WI38 (cell line): ENCODE results near the gene COL16A1.

ENCODE experiments used
- H3K4me3 ChIP-seq: 2 replicates; pipeline ENCODE4 v1.5.1; 2011; ENCODE audit warnings: low read depth, mild to moderate bottlenecking, control low read depth, low read length
- TF ChIP-seq, protein P1 (sequence below): IDR thresholded peaks from 2 replicates; pipeline ENCODE4 v1.5.1; 2012; ENCODE audit warnings: low read depth, mild to moderate bottlenecking, control low read depth, low read length

The COL16A1 gene

DNA sequence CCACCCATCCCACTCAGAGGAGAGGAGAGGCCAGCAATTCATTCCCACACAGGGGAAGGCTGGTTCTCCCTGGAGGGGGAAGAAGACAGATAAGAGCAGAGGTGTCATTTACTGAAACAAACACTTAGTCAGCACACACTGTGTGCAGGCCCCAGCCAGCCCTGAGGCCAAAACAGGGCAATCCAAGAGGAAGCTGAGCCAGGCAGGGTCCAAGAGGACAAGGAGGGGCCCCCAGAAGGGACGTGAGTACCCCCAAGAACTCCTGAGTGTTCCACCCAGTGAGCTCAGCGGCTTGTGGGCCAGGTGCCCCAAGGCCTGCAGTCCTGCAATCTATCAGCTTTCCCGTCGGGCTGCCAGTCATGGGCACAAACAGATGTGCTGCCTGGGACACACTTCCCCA is 44.5 kb upstream of the COL16A1 start:
- TF ChIP-seq, protein P1, sequence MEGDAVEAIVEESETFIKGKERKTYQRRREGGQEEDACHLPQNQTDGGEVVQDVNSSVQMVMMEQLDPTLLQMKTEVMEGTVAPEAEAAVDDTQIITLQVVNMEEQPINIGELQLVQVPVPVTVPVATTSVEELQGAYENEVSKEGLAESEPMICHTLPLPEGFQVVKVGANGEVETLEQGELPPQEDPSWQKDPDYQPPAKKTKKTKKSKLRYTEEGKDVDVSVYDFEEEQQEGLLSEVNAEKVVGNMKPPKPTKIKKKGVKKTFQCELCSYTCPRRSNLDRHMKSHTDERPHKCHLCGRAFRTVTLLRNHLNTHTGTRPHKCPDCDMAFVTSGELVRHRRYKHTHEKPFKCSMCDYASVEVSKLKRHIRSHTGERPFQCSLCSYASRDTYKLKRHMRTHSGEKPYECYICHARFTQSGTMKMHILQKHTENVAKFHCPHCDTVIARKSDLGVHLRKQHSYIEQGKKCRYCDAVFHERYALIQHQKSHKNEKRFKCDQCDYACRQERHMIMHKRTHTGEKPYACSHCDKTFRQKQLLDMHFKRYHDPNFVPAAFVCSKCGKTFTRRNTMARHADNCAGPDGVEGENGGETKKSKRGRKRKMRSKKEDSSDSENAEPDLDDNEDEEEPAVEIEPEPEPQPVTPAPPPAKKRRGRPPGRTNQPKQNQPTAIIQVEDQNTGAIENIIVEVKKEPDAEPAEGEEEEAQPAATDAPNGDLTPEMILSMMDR, result no peak

DNA sequence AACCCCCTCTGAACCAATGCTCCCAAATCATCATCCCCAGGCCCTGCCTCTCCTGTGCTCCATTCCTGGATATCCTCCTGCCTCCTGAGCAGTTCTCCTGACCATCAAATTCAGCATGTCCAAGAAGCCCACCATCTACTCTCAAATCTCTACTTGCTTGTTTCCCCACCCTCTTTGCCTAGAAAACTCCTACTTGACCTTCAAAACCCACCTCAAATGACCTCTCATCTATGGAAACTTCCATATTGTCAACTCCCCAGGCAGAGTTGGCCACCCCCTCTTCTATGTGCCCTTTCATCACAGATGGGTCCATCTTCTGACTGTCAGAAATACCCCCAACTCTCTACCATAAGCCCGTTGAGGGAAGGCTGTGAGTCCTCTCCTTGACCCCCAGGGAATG is 43.5 kb upstream of the COL16A1 start:
- TF ChIP-seq, protein P1, result no peak
- H3K4me3 ChIP-seq, result no peak overlapping the region

More for the DNA sequence above, 44.5 kb upstream of the COL16A1 start:
- no peak overlapping the region for H3K4me3 ChIP-seq

DNA sequence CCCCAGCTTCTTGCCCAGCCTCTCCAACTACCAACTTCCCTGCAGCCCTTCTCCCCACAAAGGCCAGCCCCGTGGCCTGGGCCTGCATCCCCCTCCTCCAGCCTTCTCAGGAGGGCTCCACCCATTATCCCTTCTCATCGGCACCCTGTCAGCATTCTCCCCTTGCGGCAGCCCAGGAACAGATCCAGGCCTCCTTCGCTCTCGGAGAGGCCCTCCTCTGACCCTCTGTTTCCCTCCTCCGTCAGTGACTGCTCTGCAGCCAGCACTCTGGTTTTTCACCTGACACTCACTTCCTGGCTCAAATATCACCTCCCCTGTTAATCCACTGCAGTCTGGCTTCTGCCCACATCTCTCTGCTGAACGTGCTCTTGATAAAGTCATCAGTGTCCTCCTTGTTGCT is 42.9 kb upstream of the COL16A1 start:
- TF ChIP-seq, protein P1, result no peak
- no peak overlapping the region for H3K4me3 ChIP-seq

DNA sequence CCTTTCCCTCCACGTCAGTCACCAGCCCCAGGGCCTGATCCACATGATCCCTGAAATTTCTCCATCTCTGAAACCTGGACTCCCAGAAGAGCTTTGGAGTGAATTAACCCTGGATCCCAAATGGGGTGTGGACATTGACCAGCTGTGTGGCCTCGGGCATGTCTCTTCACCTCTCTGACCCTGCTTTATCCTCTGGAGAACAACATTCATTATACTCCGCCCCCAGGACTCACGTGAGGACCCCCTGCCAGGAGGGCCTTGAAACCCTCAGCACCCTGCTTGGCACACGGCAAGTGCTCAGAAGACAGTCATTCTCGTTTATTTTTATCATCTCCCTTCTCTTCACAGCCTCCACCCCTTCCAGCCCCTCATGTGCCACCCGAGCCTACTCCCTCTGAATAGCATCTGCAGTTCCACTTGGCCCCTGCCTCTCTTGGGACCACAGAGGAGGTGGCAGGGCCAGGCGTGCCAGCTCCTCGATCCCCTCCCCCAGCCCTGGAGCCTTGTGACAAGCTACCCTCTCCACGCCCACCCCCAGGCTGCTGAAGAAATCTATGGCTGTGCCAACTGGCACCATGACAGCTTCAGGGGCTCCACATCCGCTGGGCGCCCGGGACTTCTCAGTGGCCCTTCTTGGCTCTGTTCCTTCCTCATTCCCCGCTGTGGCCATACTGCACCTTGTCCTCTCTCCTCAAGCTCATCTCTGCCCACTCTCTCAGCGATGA is 42.3 kb upstream of the COL16A1 start:
- no peak overlapping the region for H3K4me3 ChIP-seq
- TF ChIP-seq, protein P1, result no peak

DNA sequence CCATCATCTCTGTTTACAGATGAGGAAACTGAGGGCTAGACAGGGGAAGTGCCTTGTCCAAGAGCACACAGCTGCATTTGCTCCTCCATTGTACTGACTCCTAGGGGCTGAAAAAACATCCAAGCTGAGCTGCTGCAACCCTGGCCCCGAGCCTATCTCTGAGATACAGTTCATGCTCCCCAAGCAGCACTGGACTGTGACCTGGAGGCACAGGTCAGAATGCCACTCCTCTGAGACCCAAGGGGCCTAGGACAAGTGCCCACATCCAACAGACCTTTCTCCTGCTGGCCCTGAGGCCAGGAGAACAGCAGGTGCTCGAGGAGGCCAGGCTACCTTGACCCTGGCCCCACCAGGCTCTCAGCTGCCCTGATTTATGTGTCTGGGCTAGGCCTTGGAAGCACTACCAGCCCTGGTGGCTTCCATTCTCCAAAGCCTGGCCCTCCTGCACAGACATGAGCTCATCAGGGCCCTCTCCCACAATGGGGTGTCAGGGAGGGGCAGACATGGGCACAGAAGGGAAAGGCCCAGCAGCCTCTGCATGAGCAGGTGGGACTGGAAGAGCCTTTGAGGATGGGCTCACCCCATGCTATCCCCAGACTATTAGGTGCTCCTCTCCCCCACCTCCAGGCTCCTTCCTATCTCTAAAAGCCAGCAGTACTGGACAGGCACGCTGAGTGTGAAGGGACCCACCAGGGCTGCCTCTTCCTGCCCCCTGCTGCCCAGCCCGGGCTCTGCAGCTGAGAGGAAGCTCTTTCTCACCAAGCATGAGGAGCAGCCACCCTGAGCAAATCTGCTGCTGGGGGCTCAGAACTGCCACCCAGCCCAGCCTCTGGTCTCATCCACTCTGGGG is 41.5 kb upstream of the COL16A1 start:
- TF ChIP-seq, protein P1, result peak; percentile 94

DNA sequence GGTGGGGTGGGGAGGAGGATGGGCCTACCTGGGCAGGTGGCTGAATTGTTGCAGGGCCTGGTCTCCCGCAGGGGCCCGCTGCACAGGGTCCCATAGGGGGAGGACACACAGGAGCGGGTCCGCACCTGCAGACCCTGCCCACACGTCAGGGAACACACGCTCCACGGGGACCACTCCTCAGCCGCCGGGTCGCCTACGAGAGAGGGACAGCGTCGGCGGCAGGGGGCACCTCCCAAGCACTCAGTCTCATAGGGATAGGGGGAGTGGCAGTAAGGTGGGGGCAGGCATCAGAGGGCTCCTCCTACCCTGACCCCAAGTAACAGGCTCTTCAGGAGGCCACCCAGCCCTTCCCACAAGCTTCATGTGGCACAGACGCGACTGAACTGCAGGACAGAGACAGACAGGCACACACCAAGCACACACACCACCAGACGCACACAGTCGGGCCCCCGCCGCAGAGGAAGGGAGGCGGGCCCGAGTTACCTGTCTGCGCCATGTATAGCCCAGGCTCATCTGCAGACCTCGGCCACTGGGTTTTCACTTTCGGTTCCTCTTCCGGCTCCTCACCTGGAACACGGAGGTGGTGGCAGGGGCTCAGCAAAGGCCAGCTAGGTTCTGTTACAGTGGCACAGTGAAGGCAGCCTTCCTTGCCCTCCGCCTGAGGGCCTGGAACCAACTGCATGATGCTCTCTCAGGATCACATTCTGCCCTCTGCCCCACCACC is 40.5 kb upstream of the COL16A1 start:
- no peak overlapping the region for H3K4me3 ChIP-seq
- TF ChIP-seq, protein P1, result no peak

More for the DNA sequence above, 41.5 kb upstream of the COL16A1 start:
- H3K4me3 ChIP-seq, result no peak overlapping the region
